HEK293 (cell line): ENCODE data around the gene PDZD2.

ENCODE experiments used
- CTCF ChIA-PET: fragments of 350-600 bp; formaldehyde crosslinking; extraction: SDS; loops from one replicate; lab custom pipeline; 2021; ENCODE audit warnings: antibody characterized with exemption; lab: Yijun Ruan, JAX
- POLR2A ChIA-PET: fragments of 300-600 bp; formaldehyde crosslinking; extraction: SDS; loops from one replicate; lab custom pipeline; 2020; ENCODE audit warnings: antibody characterized with exemption, inconsistent platforms; lab: Yijun Ruan, JAX
- H3K27ac ChIP-seq: fragments of 200-500 bp; sonication (Bioruptor generic); 2 replicates; pipeline ENCODE4 v1.5.1; 2014; ENCODE audit warnings: low read depth, low read length, control low read depth, inconsistent platforms; ENCODE audit errors: extremely low read depth
- H3K36me3 ChIP-seq, 2 experiments: fragments of 200-500 bp in 1 of 2; sonication (Bioruptor generic) in 1 of 2; 1 replicate in 1 of 2; 2 replicates in 1 of 2; pipeline ENCODE4 v1.5.1; 2014 to 2017; ENCODE audit warnings: inconsistent platforms in 2 of 2, low read length in 2 of 2; ENCODE audit not compliant: control insufficient read depth in 2 of 2, insufficient read depth in 1 of 2
- H3K4me1 ChIP-seq: fragments of 200-500 bp; sonication (Bioruptor generic); 2 replicates; pipeline ENCODE4 v1.5.1; 2014; ENCODE audit warnings: mild to moderate bottlenecking, low read length, inconsistent platforms; ENCODE audit not compliant: control insufficient read depth, insufficient read depth
- H3K4me3 ChIP-seq: 2 replicates; pipeline ENCODE4 v1.5.1; 2011; ENCODE audit warnings: low read depth, mild to moderate bottlenecking, control low read depth, low read length, moderate library complexity
- H3K9me3 ChIP-seq: fragments of 200-500 bp; sonication (Bioruptor generic); 2 replicates; pipeline ENCODE4 v1.5.1; 2014; ENCODE audit warnings: low read depth, low read length, inconsistent platforms; ENCODE audit not compliant: control insufficient read depth, insufficient read depth
- GLI2 ChIP-seq: fragments of 450-650 bp; formaldehyde crosslinking; IDR thresholded peaks from 2 replicates; pipeline ENCODE4; 2017; ENCODE audit warnings: missing biosample characterization, missing genetic modification characterization, low read depth, borderline replicate concordance
- KLF1 ChIP-seq: fragments of 450-650 bp; formaldehyde crosslinking; IDR thresholded peaks from 2 replicates; pipeline ENCODE4 v1.5.1; 2016; ENCODE audit warnings: missing biosample characterization, missing genetic modification characterization
- ZNF274 ChIP-seq, 2 experiments: fragments of 200-500 bp in 1 of 2; fragments of 450-650 bp in 1 of 2; sonication (Bioruptor generic) in 1 of 2; formaldehyde crosslinking in 1 of 2; IDR thresholded peaks; 2 replicates each; pipeline versions ENCODE4 v1.5.1 to v1.6.1; 2014 to 2016; ENCODE audit warnings: borderline replicate concordance in 1 of 2, inconsistent platforms in 1 of 2, low read length in 1 of 2, missing biosample characterization in 1 of 2, missing genetic modification characterization in 1 of 2
- ZNF366 ChIP-seq: fragments of 450-650 bp; formaldehyde crosslinking; conservative IDR thresholded peaks from 2 replicates; pipeline ENCODE4 v1.5.1; 2016; ENCODE audit warnings: missing biosample characterization, missing genetic modification characterization
- ZNF596 ChIP-seq: fragments of 450-650 bp; IDR thresholded peaks from 2 replicates; pipeline ENCODE4 v1.5.0; 2018; ENCODE audit warnings: missing biosample characterization, mild to moderate bottlenecking, missing genetic modification characterization, moderate library complexity
- ZNF664 ChIP-seq: fragments of 450-650 bp; formaldehyde crosslinking; IDR thresholded peaks from 2 replicates; pipeline ENCODE4 v1.5.1; 2016; ENCODE audit warnings: missing biosample characterization, missing genetic modification characterization
- TF ChIP-seq, protein P1 (sequence below): fragments of 450-650 bp; formaldehyde crosslinking; IDR thresholded peaks from 2 replicates; pipeline ENCODE4 v1.5.1; 2016; ENCODE audit warnings: missing biosample characterization, missing genetic modification characterization
- TF ChIP-seq, protein P2 (sequence below): fragments of 450-650 bp; formaldehyde crosslinking; IDR thresholded peaks from 2 replicates; pipeline ENCODE4 v1.5.1; 2016; ENCODE audit warnings: missing biosample characterization, missing genetic modification characterization
- TF ChIP-seq, protein P3 (sequence below): fragments of 450-650 bp; formaldehyde crosslinking; IDR thresholded peaks from 2 replicates; pipeline ENCODE4 v1.5.1; 2016; ENCODE audit warnings: missing biosample characterization, missing genetic modification characterization
- TF ChIP-seq, protein P4 (sequence below): fragments of 450-650 bp; formaldehyde crosslinking; IDR thresholded peaks from 2 replicates; pipeline ENCODE4 v1.5.0; 2017; ENCODE audit warnings: missing biosample characterization, missing genetic modification characterization, borderline replicate concordance
- TF ChIP-seq, protein P5 (sequence below): fragments of 450-650 bp; formaldehyde crosslinking; IDR thresholded peaks from 2 replicates; pipeline ENCODE4 v1.5.1; 2016; ENCODE audit warnings: missing biosample characterization, missing genetic modification characterization, low read depth
- TF ChIP-seq, protein P6 (sequence below): fragments of 450-650 bp; formaldehyde crosslinking; IDR thresholded peaks from 2 replicates; pipeline ENCODE4 v1.5.1; 2016; ENCODE audit warnings: missing biosample characterization, missing genetic modification characterization
- TF ChIP-seq, protein P7 (sequence below): fragments of 450-650 bp; IDR thresholded peaks from 2 replicates; pipeline ENCODE4 v1.5.1; 2018; ENCODE audit warnings: missing biosample characterization, mild to moderate bottlenecking, missing genetic modification characterization
- TF ChIP-seq, protein P8 (sequence below): fragments of 450-650 bp; formaldehyde crosslinking; IDR thresholded peaks from 2 replicates; pipeline ENCODE4 v1.5.1; 2016; ENCODE audit warnings: missing biosample characterization, missing genetic modification characterization, borderline replicate concordance

PDZD2 gene

DNA sequence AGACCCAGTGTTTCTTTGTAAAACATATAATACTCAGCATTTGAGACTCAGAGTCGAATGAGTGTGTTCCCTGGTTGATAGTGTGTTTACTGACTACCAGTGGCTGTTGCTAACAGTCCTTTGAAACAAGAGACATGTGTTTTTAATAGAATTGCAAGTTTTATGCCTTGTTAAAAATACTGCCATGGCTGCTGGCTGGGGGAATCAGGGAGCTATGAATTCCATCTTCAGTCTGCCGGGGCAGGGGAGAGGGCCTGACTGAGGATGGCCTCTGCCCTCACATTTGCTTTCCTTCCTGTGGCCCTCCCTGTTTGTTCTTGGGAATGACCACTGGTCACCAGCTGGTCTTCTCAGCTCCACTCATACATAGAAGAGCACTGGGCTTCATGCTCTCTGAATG is 63.8 kb downstream of the PDZD2 start (continued):
- TF ChIP-seq, protein P1, sequence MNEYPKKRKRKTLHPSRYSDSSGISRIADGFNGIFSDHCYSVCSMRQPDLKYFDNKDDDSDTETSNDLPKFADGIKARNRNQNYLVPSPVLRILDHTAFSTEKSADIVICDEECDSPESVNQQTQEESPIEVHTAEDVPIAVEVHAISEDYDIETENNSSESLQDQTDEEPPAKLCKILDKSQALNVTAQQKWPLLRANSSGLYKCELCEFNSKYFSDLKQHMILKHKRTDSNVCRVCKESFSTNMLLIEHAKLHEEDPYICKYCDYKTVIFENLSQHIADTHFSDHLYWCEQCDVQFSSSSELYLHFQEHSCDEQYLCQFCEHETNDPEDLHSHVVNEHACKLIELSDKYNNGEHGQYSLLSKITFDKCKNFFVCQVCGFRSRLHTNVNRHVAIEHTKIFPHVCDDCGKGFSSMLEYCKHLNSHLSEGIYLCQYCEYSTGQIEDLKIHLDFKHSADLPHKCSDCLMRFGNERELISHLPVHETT (tag by site-specific recombination): no peak

DNA sequence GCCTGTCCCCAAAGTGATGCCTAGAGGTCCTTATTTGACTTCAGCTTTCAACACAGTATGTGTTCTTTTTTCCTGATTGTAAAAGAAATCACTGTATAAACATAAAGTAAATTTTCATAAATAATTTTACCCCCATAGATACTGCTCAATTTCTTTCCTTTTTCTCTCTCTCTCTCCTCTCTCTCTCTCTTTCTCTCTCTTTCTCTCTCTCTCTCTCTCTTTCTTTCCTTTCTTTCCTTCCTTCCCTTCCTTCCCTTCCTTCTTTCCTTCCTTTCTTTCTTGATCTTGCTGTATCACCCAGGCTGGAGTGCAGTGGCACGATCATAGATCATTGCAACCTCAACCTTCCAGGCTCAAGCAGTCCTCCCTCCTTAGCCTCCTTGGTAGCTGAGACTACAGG is 64.8 kb downstream of the PDZD2 start:
- H3K4me3 ChIP-seq: no peak overlapping the region
- H3K4me1 ChIP-seq: no peaks in the 10 kb centered on the region
- no peaks in the 10 kb centered on the region for H3K9me3 ChIP-seq
- H3K36me3 ChIP-seq: no peaks in the 10 kb centered on the region
- CTCF ChIA-PET: no interaction called here
- H3K27ac ChIP-seq: no peak overlapping the region
- POLR2A ChIA-PET: no interaction called here
- TF ChIP-seq, protein P2, sequence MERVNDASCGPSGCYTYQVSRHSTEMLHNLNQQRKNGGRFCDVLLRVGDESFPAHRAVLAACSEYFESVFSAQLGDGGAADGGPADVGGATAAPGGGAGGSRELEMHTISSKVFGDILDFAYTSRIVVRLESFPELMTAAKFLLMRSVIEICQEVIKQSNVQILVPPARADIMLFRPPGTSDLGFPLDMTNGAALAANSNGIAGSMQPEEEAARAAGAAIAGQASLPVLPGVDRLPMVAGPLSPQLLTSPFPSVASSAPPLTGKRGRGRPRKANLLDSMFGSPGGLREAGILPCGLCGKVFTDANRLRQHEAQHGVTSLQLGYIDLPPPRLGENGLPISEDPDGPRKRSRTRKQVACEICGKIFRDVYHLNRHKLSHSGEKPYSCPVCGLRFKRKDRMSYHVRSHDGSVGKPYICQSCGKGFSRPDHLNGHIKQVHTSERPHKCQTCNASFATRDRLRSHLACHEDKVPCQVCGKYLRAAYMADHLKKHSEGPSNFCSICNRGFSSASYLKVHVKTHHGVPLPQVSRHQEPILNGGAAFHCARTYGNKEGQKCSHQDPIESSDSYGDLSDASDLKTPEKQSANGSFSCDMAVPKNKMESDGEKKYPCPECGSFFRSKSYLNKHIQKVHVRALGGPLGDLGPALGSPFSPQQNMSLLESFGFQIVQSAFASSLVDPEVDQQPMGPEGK (tag by site-specific recombination): no peak
- TF ChIP-seq, protein P3, sequence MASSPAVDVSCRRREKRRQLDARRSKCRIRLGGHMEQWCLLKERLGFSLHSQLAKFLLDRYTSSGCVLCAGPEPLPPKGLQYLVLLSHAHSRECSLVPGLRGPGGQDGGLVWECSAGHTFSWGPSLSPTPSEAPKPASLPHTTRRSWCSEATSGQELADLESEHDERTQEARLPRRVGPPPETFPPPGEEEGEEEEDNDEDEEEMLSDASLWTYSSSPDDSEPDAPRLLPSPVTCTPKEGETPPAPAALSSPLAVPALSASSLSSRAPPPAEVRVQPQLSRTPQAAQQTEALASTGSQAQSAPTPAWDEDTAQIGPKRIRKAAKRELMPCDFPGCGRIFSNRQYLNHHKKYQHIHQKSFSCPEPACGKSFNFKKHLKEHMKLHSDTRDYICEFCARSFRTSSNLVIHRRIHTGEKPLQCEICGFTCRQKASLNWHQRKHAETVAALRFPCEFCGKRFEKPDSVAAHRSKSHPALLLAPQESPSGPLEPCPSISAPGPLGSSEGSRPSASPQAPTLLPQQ (tag by site-specific recombination): no peak
- TF ChIP-seq ZNF274 (IDR thresholded peaks at IDR 0.05; ENCODE audit: low read length) (no peak), ZNF274 (tag by site-specific recombination; IDR thresholded peaks at IDR 0.05; ENCODE audit: borderline replicate concordance) (no peak), ZNF596 (tag by site-specific recombination) (peak; percentile 91), KLF1 (tag by site-specific recombination) (no peak), GLI2 (tag by site-specific recombination) (no peak), ZNF366 (tag by site-specific recombination) (peak; percentile 42; the same call in 1 of the 2 replicates), ZNF664 (no peak)
- TF ChIP-seq, protein P4, sequence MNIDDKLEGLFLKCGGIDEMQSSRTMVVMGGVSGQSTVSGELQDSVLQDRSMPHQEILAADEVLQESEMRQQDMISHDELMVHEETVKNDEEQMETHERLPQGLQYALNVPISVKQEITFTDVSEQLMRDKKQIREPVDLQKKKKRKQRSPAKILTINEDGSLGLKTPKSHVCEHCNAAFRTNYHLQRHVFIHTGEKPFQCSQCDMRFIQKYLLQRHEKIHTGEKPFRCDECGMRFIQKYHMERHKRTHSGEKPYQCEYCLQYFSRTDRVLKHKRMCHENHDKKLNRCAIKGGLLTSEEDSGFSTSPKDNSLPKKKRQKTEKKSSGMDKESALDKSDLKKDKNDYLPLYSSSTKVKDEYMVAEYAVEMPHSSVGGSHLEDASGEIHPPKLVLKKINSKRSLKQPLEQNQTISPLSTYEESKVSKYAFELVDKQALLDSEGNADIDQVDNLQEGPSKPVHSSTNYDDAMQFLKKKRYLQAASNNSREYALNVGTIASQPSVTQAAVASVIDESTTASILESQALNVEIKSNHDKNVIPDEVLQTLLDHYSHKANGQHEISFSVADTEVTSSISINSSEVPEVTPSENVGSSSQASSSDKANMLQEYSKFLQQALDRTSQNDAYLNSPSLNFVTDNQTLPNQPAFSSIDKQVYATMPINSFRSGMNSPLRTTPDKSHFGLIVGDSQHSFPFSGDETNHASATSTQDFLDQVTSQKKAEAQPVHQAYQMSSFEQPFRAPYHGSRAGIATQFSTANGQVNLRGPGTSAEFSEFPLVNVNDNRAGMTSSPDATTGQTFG (tag by site-specific recombination): no peak
- TF ChIP-seq, protein P5, sequence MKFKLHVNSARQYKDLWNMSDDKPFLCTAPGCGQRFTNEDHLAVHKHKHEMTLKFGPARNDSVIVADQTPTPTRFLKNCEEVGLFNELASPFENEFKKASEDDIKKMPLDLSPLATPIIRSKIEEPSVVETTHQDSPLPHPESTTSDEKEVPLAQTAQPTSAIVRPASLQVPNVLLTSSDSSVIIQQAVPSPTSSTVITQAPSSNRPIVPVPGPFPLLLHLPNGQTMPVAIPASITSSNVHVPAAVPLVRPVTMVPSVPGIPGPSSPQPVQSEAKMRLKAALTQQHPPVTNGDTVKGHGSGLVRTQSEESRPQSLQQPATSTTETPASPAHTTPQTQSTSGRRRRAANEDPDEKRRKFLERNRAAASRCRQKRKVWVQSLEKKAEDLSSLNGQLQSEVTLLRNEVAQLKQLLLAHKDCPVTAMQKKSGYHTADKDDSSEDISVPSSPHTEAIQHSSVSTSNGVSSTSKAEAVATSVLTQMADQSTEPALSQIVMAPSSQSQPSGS: no peak
- TF ChIP-seq, protein P6, sequence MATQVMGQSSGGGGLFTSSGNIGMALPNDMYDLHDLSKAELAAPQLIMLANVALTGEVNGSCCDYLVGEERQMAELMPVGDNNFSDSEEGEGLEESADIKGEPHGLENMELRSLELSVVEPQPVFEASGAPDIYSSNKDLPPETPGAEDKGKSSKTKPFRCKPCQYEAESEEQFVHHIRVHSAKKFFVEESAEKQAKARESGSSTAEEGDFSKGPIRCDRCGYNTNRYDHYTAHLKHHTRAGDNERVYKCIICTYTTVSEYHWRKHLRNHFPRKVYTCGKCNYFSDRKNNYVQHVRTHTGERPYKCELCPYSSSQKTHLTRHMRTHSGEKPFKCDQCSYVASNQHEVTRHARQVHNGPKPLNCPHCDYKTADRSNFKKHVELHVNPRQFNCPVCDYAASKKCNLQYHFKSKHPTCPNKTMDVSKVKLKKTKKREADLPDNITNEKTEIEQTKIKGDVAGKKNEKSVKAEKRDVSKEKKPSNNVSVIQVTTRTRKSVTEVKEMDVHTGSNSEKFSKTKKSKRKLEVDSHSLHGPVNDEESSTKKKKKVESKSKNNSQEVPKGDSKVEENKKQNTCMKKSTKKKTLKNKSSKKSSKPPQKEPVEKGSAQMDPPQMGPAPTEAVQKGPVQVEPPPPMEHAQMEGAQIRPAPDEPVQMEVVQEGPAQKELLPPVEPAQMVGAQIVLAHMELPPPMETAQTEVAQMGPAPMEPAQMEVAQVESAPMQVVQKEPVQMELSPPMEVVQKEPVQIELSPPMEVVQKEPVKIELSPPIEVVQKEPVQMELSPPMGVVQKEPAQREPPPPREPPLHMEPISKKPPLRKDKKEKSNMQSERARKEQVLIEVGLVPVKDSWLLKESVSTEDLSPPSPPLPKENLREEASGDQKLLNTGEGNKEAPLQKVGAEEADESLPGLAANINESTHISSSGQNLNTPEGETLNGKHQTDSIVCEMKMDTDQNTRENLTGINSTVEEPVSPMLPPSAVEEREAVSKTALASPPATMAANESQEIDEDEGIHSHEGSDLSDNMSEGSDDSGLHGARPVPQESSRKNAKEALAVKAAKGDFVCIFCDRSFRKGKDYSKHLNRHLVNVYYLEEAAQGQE (tag by site-specific recombination): no peak
- TF ChIP-seq, protein P7, sequence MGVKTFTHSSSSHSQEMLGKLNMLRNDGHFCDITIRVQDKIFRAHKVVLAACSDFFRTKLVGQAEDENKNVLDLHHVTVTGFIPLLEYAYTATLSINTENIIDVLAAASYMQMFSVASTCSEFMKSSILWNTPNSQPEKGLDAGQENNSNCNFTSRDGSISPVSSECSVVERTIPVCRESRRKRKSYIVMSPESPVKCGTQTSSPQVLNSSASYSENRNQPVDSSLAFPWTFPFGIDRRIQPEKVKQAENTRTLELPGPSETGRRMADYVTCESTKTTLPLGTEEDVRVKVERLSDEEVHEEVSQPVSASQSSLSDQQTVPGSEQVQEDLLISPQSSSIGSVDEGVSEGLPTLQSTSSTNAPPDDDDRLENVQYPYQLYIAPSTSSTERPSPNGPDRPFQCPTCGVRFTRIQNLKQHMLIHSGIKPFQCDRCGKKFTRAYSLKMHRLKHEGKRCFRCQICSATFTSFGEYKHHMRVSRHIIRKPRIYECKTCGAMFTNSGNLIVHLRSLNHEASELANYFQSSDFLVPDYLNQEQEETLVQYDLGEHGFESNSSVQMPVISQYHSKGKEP: no peak
- TF ChIP-seq, protein P8, sequence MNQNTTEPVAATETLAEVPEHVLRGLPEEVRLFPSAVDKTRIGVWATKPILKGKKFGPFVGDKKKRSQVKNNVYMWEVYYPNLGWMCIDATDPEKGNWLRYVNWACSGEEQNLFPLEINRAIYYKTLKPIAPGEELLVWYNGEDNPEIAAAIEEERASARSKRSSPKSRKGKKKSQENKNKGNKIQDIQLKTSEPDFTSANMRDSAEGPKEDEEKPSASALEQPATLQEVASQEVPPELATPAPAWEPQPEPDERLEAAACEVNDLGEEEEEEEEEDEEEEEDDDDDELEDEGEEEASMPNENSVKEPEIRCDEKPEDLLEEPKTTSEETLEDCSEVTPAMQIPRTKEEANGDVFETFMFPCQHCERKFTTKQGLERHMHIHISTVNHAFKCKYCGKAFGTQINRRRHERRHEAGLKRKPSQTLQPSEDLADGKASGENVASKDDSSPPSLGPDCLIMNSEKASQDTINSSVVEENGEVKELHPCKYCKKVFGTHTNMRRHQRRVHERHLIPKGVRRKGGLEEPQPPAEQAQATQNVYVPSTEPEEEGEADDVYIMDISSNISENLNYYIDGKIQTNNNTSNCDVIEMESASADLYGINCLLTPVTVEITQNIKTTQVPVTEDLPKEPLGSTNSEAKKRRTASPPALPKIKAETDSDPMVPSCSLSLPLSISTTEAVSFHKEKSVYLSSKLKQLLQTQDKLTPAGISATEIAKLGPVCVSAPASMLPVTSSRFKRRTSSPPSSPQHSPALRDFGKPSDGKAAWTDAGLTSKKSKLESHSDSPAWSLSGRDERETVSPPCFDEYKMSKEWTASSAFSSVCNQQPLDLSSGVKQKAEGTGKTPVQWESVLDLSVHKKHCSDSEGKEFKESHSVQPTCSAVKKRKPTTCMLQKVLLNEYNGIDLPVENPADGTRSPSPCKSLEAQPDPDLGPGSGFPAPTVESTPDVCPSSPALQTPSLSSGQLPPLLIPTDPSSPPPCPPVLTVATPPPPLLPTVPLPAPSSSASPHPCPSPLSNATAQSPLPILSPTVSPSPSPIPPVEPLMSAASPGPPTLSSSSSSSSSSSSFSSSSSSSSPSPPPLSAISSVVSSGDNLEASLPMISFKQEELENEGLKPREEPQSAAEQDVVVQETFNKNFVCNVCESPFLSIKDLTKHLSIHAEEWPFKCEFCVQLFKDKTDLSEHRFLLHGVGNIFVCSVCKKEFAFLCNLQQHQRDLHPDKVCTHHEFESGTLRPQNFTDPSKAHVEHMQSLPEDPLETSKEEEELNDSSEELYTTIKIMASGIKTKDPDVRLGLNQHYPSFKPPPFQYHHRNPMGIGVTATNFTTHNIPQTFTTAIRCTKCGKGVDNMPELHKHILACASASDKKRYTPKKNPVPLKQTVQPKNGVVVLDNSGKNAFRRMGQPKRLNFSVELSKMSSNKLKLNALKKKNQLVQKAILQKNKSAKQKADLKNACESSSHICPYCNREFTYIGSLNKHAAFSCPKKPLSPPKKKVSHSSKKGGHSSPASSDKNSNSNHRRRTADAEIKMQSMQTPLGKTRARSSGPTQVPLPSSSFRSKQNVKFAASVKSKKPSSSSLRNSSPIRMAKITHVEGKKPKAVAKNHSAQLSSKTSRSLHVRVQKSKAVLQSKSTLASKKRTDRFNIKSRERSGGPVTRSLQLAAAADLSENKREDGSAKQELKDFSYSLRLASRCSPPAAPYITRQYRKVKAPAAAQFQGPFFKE (tag by site-specific recombination): no peak
